Erythroblast (primary cell): Measurements from ENCODE around the gene ADAMTS12.

Source experiments
- GATA1 ChIP-seq: IDR thresholded peaks from 2 replicates; pipeline ENCODE4 v1.6.1; 2011; ENCODE audit warnings: low read depth, mild to moderate bottlenecking, control low read depth, low read length, moderate library complexity
- POLR2A ChIP-seq: IDR thresholded peaks from 2 replicates; pipeline ENCODE4 v1.6.1; 2011; ENCODE audit warnings: mild to moderate bottlenecking, low read length

- TF ChIP-seq POLR2A (no peak), GATA1 (no peak)
Observed at GRCh38 chr5:33501899-33502298, 389.9 kb downstream of the ADAMTS12 start.
